RCC 7860 (cell line): ENCODE results near the gene KCNK15.
A peak's percentile ranks its signal among the peaks of the same experiment; 100 is the strongest.

ENCODE experiments used
- DNase-seq: peaks from one replicate; pipeline ENCODE4 v3.0.0-alpha.2; 2015; ENCODE audit warnings: low spot score
- FAIRE-seq: peaks from 2 replicates; lab custom pipeline; 2012; peaks lifted over from hg19 to GRCh38; lab: Jason Lieb, UNC

The KCNK15 gene

DNA sequence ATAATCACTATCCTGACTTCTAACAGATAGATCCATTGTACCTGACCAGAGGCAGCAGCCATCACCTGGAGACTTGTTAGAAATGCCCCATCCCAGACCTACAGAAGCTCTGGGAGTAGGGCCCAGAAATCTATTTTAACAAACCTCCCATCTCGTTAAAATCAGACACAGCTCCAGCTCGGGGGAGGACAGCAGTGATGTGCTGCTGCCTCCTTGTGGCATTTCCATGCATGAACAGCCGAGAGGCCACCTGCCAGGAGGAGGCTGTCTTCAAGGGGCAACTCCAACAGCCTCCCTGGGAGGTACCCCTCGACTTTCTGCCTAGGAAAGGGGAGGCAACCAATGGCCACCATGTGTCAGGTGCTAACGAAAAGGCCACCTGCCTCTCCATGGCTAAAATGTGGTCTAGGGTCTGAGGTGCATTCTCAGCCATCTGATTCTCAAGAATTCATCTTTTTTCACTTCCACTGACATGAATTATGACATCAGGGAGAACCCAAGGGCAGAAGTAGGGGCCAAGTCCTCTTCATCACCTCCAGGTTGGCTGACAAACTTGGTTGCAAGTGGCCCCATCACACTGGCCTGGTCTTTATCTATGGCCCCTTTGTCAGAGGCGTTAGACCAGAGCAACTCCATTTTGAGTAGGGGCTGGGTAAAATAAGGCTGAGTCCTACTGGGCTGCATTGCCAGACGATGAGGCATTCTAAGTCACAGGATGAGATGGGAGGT, 12.2 kb upstream of the KCNK15 start:
- DNase-seq: peak; percentile 37
- FAIRE-seq: no peak

DNA sequence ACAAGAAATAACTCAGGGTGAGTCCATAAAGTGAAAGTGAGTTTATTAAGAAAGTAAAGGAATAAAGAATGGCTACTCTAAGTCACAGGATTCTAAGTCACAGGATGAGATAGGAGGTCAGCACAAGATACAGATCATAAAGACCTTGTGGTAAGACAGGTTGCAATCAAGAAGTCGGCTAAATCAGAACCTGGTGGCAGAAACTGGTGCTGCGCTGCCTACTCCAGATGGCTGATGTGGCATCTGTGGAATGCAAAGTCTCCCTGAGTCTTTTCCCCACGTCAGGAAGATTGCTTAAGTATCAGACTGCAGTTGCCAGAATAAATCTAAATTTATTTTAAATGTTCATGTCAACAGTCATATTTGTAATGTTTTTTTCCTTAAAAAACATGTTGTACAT, 10.7 kb upstream of the KCNK15 start:
- FAIRE-seq: no peak
- peak; percentile 35 for DNase-seq

DNA sequence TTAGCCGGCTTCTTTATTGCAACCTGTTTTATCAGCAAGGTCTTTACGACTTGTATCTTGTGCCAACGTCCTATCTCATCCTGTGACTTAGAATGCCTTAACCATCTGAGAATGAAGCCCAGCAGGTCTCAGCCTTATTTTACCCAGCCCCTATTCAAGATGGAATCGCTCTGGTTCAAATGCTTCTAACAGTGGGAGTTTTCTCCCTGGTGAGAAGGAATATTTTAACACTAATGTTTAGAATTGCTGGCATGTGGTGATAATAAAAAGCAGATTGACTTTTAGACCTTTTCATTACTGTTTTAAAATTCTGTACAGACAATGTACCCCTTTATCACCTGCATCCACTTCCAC, 9.9 kb upstream of the KCNK15 start:
- DNase-seq: no peak

DNA sequence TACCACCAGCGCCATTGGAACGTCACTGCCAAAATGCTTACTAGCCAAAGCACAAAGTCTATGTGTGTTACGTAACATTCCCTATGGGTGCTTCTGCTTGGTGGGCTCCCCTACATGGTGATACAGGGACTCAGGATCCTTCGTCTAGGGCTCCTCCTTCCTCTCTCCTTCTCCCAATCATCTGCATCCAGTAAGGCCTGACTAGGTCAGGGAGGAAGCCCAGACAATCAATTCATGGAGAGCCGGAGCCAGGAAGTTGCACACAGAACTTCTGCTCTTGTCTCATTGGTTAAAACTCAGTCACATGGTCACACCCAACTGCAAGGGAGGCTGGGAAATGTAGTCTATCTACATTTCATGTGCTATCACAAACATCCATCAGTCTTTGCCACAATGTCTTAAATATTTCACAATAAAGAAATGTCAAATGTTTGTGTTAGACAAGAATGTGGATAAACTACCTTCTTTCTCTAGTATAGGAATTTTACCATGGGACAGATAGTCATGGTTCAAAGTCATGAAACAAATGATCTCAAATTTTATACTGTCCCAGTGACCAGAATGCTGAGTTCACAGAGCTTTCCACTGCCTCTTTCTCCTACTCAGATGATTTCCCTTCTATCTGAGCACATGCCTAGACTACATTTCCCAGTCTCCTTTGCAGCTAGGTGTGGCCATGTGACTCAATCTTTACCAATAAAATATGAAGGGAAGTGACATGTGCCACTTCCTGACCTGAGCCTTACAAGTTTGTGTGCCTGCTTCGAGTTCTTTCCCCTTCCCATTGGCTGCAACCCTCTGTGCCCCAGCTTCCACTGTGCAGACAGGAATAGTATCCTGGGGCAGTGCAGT, 9.3 kb upstream of the KCNK15 start:
- DNase-seq (peak; percentile 52), FAIRE-seq (no peak)

More for the DNA sequence above, 9.9 kb upstream of the KCNK15 start:
- FAIRE-seq: no peak

DNA sequence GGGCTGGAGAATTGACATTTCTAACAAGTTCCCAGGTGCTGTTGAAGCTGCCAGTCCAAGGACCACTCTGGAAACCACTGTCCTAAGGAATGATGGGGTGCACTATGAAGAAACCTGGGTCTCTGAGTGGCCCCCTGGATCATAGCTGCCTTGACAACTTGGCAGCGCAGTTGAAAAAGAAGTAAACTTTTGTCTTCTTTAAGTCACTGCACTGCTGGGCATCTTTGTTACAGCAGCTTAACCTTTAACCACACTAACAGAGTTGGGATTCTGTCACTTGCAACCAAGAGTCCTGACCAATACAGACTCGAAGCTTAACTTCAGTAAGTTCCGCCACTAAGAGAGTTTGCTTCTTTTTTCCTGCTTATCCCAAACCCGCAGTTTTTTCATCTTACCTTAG, 8.5 kb upstream of the KCNK15 start:
- no peak for DNase-seq
- FAIRE-seq: no peak

DNA sequence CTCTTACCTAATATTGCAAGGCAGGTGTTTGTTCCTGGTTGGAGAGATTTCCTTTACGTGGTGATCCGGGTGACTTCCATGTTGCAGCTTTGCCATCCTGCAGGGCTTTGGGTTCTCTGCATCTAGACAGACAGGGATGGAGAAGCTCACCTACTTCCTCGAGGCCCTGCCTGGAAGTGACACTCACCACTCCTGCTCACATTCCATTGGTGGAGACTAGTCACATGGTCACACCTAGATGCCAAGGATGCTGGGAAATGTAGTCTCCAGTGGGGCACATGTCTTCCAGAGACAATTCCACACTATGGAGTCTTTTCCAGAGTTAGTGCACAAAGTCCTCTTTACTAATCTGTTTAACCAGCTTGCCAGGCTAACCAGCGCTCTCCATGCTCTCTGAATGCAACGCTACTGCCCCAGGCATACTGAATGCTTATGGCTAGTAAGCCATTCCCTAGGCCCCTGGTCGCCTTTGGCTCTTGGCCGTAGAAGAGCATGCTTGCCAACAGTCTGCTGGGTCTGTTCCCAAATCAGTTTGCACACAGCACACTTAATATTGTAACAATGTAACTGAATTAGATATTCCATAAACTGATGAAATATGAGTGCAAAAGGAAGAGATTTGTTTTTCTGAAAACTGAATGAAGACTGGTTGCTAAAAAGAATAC, 6.7 kb upstream of the KCNK15 start:
- DNase-seq (peak; percentile 65), FAIRE-seq (no peak)

DNA sequence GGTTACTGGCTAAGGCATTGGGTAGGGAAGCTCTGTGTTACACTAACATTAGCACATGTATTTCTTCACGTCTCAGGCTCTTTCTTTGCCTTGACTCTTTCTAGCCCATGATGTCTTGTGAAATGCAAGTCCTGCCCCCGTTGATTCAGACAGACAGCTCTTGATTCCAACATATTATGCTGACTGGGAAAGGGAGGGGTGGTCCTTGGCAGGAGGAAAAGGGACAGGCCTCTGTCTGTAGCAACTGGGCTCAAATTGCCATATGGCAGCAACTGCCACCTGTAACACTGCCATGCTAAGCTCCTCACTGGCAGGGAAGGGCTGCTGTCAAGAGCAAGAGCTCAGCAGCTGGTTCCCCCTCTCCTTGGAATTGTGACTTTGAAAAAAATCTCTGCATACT, 5.7 kb upstream of the KCNK15 start:
- no peak for FAIRE-seq
- no peak for DNase-seq

DNA sequence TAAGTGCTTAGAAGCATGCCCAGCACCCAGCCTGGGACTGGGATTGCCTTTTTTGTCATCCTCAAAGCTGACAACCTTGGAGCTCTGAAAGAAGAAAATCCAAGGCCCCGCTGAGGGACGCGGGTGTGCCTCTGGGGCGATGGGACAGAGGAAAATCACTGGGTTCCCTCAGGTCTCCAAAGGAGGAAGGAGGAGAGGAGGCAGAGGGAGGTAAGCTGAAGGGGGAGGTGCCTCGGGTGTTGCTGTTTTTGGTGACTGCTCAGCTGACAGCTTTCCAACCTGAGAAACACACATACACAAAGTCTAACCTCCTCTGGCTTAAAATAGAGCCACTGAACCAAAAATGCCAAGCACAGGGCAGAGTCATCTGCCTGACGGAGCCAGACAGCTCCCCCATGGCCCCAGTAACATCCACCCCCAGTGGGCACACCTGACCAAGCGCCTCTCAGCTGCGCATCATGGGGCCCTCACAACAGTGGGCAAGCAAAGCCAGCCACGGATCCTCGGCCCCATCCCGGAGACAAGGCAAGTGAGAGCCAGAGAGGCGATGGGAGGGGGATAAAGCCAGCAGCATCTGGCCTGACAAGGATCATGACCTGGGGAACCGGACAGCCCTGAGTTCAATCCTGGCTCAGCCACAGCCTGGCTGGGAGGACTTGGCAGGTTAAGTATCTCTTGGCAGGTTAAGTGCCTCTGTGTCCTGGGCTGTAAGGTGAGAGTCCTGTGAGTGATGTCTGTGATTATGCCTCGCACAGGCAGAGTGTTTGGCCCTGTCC, 3.2 kb upstream of the KCNK15 start:
- FAIRE-seq (no peak), DNase-seq (no peak)

DNA sequence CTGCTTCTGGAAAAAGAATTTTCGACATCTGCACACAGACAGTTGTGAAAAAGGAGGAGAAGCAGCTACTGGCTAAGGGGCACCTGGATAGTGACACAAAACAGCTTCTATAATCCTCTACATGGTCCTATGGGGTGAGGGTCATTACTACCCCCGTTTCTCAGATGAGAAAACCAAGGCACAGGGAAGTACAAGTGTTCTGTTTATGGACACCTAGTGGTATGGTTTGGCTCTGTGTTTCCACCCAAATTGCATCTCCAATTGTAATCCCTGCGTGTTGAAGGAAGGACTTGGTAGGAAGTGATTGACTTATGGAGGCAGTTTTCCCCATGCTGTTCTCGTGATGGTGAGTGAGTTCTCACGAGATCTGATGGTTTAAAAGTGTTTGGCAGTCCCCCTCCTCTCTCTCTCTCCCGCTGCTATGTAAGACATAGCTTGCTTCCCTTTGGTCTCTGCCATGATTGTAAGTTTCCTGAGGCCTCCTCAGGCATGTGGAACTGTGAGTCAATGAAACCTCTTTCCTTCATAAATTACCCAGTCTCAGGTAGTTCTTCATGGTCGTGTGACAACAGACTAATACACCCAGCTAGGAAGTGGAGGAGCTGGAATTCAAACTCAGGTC, 2.5 kb upstream of the KCNK15 start:
- FAIRE-seq (no peak), DNase-seq (no peak)

DNA sequence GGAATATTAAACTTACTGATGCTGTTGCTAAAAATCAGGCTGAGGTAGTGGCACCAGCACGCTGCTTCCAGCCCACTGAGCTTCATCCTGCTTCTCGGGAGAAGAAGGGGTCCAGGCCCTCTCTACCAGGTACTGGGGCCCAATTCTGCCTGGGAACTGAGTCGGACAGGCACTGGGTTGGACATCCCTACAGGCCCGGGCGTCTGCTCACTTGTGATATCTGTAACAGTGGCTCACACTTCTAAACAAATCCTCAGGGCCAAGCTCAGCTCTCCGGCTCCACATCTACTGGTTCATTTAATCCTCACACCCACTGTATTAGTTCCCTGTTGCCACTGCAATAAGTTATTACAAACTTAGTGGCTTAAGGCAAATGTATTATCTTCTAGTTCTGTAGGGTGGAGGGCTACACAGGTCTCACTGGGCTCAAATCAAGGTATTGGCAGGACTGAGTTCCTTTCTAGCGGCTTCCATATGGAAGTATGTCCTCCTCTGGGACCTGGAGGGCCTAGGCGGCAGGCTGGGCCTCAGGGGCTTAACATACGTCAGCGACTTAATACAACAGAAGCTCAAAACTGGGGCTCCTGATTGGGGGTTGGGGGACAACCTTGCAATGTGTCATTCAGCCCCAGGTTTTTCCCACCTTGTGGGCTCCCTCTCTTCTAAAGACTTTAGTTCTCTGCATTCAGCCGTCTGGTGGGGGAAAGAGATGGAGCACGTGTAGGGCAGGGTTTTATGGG, 1.6 kb upstream of the KCNK15 start:
- DNase-seq (no peak), FAIRE-seq (no peak)

DNA sequence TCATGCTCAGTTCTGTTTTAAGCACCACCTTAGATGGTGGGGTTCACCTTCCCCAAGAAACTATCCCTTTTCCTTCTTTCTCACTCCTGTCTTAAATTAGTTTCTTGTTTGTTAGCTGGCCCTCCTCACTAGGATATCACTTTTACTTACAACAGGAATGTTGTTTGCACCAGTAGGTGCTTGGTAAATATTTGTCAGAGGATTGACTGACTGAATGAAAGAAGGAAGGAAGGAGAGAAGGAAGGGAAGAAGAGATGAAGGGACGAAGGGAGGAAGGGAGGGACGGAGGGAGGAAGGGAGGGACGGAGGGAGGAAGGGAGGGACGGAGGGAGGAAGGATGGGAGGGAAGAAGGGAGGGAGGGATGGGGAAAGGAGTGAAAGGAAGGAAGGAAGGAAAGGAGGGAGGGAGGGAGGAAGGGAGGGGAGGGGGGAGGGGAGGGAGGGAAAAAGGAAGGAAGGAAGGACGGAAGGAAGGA, 505 bp upstream of the KCNK15 start:
- DNase-seq (no peak), FAIRE-seq (no peak)

DNA sequence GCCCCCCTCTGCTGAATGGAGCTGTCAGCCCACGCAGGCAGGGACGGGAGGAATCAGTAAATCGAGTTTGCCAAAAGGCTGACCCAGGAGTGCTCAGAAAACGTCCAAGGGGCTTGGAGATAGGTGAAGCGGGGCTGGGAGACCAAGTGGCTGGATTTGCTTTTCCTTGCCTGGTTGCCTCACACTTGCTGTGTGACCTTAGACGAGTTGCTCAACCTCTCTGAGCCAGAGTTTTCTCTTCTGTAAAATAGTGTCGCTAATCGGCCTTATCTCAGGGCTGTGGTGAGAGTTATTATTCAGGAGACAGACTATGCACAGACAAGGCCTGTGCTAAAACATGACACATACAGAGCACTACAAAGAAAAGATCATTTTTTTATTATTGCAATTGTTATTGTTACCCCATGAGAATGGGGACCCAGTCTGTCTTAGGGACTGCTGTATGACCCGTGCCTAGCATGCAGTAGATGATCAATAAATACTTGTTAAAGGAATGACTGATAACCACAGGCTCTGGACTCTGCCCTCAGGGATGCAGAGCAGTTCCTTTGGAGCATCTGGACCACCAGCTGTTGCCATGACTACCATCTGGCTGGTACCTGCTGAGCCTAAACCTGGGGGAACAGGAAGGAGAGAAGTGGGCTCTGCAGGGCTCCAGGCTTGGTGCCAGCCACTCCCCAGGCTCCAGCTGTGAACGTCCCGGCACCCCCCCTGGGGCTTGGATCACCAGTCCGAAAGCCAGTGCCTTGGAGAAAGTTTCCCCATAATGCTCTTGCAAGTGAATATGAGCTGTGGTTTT, 901 bp downstream of the KCNK15 start:
- no peak for FAIRE-seq
- no peak for DNase-seq

DNA sequence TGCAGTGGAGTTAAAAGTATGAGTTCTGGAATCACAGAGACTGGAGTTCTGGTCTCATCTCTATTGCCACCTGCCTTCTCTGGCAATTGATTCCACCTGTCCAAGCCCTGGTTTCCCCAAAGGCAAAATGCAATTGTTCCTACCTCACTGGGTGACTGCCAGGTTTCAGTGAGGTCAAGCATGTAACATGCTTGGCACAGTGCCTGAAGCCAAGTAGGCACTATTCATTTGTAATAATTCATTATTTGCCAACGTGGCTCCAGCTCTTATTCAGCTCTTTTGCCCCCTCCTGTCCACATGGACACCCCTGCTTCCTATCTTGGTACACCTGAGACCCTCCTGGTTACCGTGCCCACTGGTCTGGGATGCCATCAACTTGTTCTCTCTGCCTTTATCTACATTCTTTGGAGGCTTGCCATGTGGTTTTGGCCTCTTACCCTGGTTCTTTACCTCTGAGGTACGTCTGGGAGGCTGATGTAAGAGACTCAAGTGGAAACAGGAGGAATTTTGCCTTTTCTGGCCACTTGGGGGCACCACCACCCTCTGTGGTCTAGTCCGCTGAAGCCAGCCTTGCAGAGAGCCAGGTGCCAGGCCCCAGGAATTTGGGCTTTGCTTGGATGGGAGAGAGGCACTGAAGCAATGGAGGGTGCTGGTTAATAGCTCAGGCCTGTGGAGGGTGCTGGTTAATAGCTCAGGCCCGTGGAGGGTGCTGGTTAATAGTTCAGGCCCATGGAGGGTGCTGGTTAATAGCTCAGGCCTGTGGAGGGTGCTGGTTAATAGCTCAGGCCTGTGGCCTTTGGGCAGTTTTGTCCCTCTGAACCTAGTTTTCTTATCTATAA, 1.7 kb downstream of the KCNK15 start:
- peak; percentile 65 for DNase-seq
- no peak for FAIRE-seq

DNA sequence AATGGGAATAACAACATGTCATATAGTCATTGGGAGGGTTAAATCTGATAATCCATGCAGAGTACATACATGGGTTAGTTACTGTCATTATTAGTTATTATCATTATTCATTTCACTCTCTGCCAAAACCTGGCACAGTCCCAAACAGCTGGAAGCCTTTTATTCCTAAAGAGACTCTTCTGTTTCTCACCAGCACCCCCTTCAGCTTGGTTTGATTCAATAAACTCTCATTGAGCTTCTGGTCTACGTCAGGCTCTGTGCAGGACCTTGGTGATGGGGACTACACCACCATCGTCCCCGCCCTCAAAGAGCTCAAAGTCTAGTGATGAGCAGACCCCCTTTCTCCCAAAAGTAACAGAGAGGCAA, 2.3 kb downstream of the KCNK15 start:
- no peak for DNase-seq

DNA sequence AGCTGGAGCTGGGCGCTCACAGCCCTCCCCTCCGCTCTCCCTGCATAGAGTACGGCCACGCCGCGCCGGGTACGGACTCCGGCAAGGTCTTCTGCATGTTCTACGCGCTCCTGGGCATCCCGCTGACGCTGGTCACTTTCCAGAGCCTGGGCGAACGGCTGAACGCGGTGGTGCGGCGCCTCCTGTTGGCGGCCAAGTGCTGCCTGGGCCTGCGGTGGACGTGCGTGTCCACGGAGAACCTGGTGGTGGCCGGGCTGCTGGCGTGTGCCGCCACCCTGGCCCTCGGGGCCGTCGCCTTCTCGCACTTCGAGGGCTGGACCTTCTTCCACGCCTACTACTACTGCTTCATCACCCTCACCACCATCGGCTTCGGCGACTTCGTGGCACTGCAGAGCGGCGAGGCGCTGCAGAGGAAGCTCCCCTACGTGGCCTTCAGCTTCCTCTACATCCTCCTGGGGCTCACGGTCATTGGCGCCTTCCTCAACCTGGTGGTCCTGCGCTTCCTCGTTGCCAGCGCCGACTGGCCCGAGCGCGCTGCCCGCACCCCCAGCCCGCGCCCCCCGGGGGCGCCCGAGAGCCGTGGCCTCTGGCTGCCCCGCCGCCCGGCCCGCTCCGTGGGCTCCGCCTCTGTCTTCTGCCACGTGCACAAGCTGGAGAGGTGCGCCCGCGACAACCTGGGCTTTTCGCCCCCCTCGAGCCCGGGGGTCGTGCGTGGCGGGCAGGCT, 4.6 kb downstream of the KCNK15 start:
- FAIRE-seq (no peak), DNase-seq (no peak)

More for the DNA sequence above, 2.3 kb downstream of the KCNK15 start:
- no peak for FAIRE-seq

DNA sequence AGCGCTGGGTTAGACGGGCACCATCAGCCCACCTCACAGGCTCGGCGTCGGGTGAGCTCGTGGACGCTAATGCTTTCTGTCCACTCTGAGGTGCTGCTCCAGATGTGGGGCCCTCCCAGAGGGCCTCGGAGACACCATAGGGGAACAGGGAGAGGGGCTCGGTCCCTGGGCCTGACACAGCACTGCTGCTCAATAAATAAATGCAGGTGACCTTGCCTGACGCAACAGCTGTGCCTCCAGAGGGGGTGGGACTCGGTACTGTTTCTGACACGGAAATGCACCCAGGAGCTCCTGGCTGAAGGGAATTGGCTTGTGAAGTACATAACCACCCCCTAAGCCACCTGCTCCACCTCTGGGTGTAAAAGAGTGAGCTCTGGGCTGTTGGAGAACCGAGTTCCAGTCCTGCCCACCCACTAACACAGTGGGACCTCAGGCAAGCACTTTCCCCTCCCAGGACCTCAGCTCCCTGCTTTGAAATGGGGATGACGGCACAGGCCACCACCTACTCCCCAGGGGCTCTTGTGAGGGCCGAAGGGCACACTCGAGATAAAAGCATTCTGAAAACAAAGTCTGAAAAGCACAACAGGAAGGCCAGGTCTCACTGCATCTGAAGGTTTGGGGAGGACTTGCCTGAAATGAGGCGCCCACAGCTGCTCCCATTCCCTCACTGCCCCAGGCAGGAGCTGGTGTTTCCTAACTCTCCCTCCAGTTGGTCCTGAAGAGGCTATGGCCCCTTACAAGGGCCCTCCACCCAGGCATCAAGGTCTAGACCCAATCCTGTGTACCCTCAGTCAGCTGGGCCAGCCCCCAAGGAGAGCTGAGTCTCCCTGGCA, 6.7 kb downstream of the KCNK15 start:
- FAIRE-seq: no peak
- no peak for DNase-seq

DNA sequence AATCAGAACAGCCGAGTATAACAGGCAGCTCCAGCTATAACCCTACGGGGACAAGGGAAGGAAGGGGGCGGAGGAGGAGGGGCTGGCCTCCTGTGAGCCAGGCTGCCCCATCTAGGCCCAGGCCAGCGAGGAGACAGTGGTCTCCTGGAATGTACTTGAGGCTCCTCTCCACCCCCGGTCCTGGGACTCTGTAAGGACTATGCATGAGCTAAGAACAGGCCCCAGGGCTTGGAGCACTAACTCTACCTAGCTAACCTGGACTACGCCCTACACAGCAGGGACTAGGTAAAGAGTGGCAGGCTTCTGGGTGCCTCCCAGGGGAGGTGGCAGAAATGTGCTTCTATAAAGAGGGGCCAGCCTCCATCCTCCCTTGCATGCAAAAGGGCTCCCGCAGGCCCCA, 8.9 kb downstream of the KCNK15 start:
- no peak for FAIRE-seq
- DNase-seq: no peak
